Spinal cord (tissue), 10 donors: ENCODE measurements around the gene DNAH6. TPM values are rescaled to one million over a fixed set of nuclear protein-coding genes. Genes with fewer than 3 reads are reported as not detected.

Experiments
- DNase-seq, 6 donors: peaks; one replicate each; pipeline versions ENCODE4 v3.0.0 to v3.0.0-alpha.2; 2013 to 2015; ENCODE audit warnings: low spot score in 6 of 6, low read depth in 4 of 6
- H3K27ac ChIP-seq: one replicate; pipeline ENCODE4 v1.5.1; 2013; ENCODE audit warnings: low read depth, low read length, control low read depth
- H3K27me3 ChIP-seq: one replicate; pipeline ENCODE4 v1.6.1; 2013; ENCODE audit warnings: low read length; ENCODE audit not compliant: control insufficient read depth, insufficient read depth
- H3K36me3 ChIP-seq: one replicate; pipeline ENCODE4 v1.6.1; 2013; ENCODE audit warnings: low read length; ENCODE audit not compliant: control insufficient read depth, insufficient read depth
- H3K4me1 ChIP-seq: one replicate; pipeline ENCODE4 v1.6.1; 2013; ENCODE audit warnings: low read length; ENCODE audit not compliant: control insufficient read depth, insufficient read depth
- H3K4me3 ChIP-seq: one replicate; pipeline ENCODE4 v1.5.1; 2013; ENCODE audit warnings: low read depth, low read length, control low read depth
- H3K9me3 ChIP-seq: one replicate; pipeline ENCODE4 v1.6.1; 2013; ENCODE audit warnings: low read length; ENCODE audit not compliant: control insufficient read depth, insufficient read depth
- WGBS: methylation state at CpG from one replicate; pipeline ENCODE4 v1.1.5; 2013; ENCODE audit warnings: missing lambda C conversion rate; ENCODE audit not compliant: insufficient coverage; 5-methylcytosine and 5-hydroxymethylcytosine counted together
- polyA plus RNA-seq, 2 donors: library from polyadenylated mRNA; unstranded; fragments of 120-200 nt; gene quantifications; one replicate each; pipeline ENCODE4 v1.2.1, GENCODE V29; 2013; ENCODE audit not compliant: insufficient read length in 2 of 2
- total RNA-seq, 2 donors: library from RNA; depleted of rRNA in 1 of 2; stranded (reverse); fragments of 120-200 nt in 1 of 2; fragments of >200 nt in 1 of 2; gene quantifications; one replicate each; pipeline versions ENCODE4 v1.2.3 to v1.2.4, GENCODE V29; 2013 to 2014
- donor health status: healthy.

DNAH6 gene
- total and polyA plus RNA-seq, 4 donors = 1.6 to 7.8 (median 4.7) TPM

- WGBS = 100% methylated on average over 1 of the region's 4 CpGs
Observed at GRCh38 chr2:84603911-84604310, 87.6 kb downstream of the DNAH6 start.

DNA sequence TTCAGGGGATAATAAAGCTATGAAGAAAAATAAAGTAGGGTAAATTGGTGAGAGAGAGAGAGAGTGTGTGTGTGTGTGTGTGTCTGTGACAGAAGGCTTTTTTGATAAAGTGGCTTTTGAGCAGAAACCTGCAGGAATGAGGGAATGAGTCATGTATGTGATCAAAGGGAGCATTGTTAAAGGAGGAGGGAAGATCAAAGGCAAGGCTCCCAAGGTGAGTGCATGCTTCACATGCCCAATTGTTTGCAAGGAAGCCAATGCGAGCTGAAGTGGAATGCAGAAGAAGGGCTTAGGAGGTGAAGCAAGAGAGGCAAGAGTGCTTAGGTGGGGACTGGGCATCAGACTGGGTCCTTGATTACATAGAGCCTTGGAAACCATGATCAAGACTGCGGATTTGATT lies 96.8 kb downstream of the DNAH6 start:
- no peaks in the 10 kb centered on the region for H3K36me3 ChIP-seq
- 92% methylated on average over 1 of the region's 2 CpGs for WGBS
- no peaks in the 10 kb centered on the region for H3K4me1 ChIP-seq
- no peak overlapping the region for H3K27ac ChIP-seq
- no peak for DNase-seq
- H3K4me3 ChIP-seq = no peak overlapping the region
- H3K9me3 ChIP-seq = no peaks in the 10 kb centered on the region
- H3K27me3 ChIP-seq = no peaks in the 10 kb centered on the region

More at GRCh38 chr2:84603911-84604310, 87.6 kb downstream of the DNAH6 start:
- H3K27me3 ChIP-seq = no peaks in the 10 kb centered on the region
- H3K4me3 ChIP-seq = no peak overlapping the region
- H3K36me3 ChIP-seq = no peaks in the 10 kb centered on the region
- no peak for DNase-seq
- no peaks in the 10 kb centered on the region for H3K4me1 ChIP-seq
- no peaks in the 10 kb centered on the region for H3K9me3 ChIP-seq
- H3K27ac ChIP-seq = no peak overlapping the region

- Histone ChIP-seq H3K36me3 (no peaks in the 10 kb centered on the region), H3K27ac (no peak overlapping the region), H3K4me1 (no peaks in the 10 kb centered on the region), H3K9me3 (no peaks in the 10 kb centered on the region), H3K27me3 (no peaks in the 10 kb centered on the region), H3K4me3 (no peak overlapping the region)
- no peak for DNase-seq
- WGBS = 65% methylated on average over 2 of the region's 4 CpGs
Observed at GRCh38 chr2:84619794-84620371, 103.6 kb downstream of the DNAH6 start.

GRCh38 chr2:84628486-84628885 lies 112.2 kb downstream of the DNAH6 start:
- Histone ChIP-seq H3K27me3 (no peaks in the 10 kb centered on the region), H3K27ac (no peak overlapping the region), H3K36me3 (no peaks in the 10 kb centered on the region), H3K4me1 (no peaks in the 10 kb centered on the region), H3K9me3 (no peaks in the 10 kb centered on the region), H3K4me3 (no peak overlapping the region)
- no CpG with 5 or more reads among the region's 2 CpGs for WGBS
- no peak for DNase-seq

- Histone ChIP-seq H3K9me3 (no peaks in the 10 kb centered on the region), H3K27ac (no peak overlapping the region), H3K27me3 (no peaks in the 10 kb centered on the region), H3K4me1 (no peaks in the 10 kb centered on the region), H3K4me3 (no peak overlapping the region), H3K36me3 (no peaks in the 10 kb centered on the region)
- DNase-seq = no peak
Observed at GRCh38 chr2:84629550-84629949, 113.3 kb downstream of the DNAH6 start.

DNA sequence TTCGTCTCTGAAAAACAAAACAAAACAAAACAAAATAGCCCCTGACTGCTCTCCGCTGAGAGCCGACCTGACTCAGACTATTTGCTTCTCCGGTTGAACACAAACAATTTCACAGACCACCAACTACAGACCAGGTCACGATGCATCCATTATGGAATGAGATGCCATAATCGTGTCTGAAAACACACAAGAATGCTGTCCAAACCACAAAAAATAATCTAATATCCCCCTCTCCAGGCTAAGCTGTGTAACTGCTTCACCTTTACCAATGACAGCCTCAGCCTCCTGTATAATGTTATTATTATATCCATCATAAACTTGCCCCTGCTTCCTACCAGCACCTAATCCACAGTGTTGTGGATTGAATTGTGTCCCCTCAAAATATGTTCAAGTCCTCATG lies 114.7 kb downstream of the DNAH6 start:
- H3K4me3 ChIP-seq = no peak overlapping the region
- no peak overlapping the region for H3K27ac ChIP-seq
- no peaks in the 10 kb centered on the region for H3K36me3 ChIP-seq
- H3K4me1 ChIP-seq = no peaks in the 10 kb centered on the region
- no peaks in the 10 kb centered on the region for H3K9me3 ChIP-seq
- no peaks in the 10 kb centered on the region for H3K27me3 ChIP-seq
- peak in 4 of 6 donors; percentile 1 to 77 (median 15) for DNase-seq
- WGBS = 27% methylated on average over 5 of the region's 6 CpGs

DNA sequence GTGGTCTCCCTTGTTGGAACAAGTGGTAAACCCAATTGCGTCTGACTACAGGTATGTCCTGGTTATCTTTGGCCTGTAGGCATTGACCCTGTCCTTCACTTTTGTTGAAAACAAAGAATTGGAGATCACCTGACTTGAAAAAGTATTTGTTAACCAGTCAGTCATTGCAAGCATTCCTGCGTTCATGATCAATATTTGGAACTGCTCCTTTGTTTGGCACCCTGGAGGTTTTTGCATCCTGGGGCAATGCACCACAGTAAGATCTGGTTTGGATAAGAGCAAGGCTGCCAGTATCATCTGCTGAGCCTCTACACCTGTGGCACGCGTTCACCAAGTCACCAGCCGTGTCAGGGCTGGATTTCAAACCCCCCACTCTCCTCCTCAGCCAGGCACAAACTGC lies 115.7 kb downstream of the DNAH6 start:
- 91% methylated on average over 2 of the region's 5 CpGs for WGBS
- no peak for DNase-seq

GRCh38 chr2:84636080-84636971 lies 120.0 kb downstream of the DNAH6 start:
- 100% methylated on average over 2 of the region's 2 CpGs for WGBS
- Histone ChIP-seq H3K27ac (no peak overlapping the region), H3K9me3 (no peaks in the 10 kb centered on the region), H3K27me3 (no peaks in the 10 kb centered on the region), H3K36me3 (peaks cover 3% of the 10 kb centered on the region), H3K4me1 (no peaks in the 10 kb centered on the region), H3K4me3 (no peak overlapping the region)
- no peak for DNase-seq

More for the DNA sequence above, 115.7 kb downstream of the DNAH6 start:
- Histone ChIP-seq H3K27me3 (no peaks in the 10 kb centered on the region), H3K27ac (no peak overlapping the region), H3K4me1 (no peaks in the 10 kb centered on the region), H3K9me3 (no peaks in the 10 kb centered on the region), H3K4me3 (no peak overlapping the region), H3K36me3 (no peaks in the 10 kb centered on the region)

DNA sequence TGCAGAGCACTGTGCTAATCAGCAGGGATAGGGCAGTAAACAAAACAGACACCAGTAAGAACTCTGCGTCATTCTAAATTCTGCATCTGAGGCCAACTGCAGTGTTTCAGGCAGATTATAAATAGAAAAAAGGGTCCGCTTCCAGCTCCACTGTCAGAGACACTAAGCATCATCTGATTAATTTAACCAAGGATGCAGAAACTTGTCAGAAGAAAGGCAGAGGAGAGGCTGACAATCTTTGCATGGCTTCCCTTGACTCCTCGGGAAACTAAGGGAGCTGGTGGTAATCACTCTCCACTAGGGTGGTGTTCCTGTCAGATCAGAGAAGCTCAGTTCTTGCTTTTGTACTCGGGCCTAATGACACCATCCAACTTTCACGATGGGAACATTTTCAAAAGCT lies 123.5 kb downstream of the DNAH6 start:
- peak in 1 of 6 donors; percentile 1 for DNase-seq
- 82% methylated on average over 3 of the region's 5 CpGs for WGBS
- Histone ChIP-seq H3K4me1 (no peaks in the 10 kb centered on the region), H3K36me3 (peaks cover 5% of the 10 kb centered on the region), H3K9me3 (peaks cover 2% of the 10 kb centered on the region), H3K27ac (no peak overlapping the region), H3K27me3 (no peaks in the 10 kb centered on the region), H3K4me3 (no peak overlapping the region)

GRCh38 chr2:84640411-84640810 lies 124.1 kb downstream of the DNAH6 start:
- no peak for DNase-seq
- peaks cover 5% of the 10 kb centered on the region for H3K36me3 ChIP-seq
- no peak overlapping the region for H3K27ac ChIP-seq
- H3K9me3 ChIP-seq = peaks cover 2% of the 10 kb centered on the region
- H3K4me3 ChIP-seq = no peak overlapping the region
- no peaks in the 10 kb centered on the region for H3K27me3 ChIP-seq
- 74% methylated on average over 2 of the region's 2 CpGs for WGBS
- no peaks in the 10 kb centered on the region for H3K4me1 ChIP-seq
